Tibial nerve (tissue), 4 donors: Measurements from ENCODE around the gene CTDSP2. TPM values are rescaled to one million over a fixed set of nuclear protein-coding genes. Genes with fewer than 3 reads are reported as not detected.

Experiments used
- DNase-seq, 2 donors: peaks; one replicate each; pipeline ENCODE4 v3.0.0-alpha.2; 2019; ENCODE audit warnings: low spot score in 2 of 2
- H3K27ac ChIP-seq, 4 donors: fragments of 200-600 bp; sonication (generic) in 3 of 4; one replicate each; pipeline ENCODE4 v1.5.1; 2017 to 2019; ENCODE audit warnings: mild to moderate bottlenecking in 1 of 4
- H3K27me3 ChIP-seq, 2 donors: fragments of 200-600 bp; sonication (generic) in 1 of 2; one replicate each; pipeline versions ENCODE4 v1.5.1 to v1.6.0; 2017 to 2019
- H3K36me3 ChIP-seq, 3 donors: fragments of 200-600 bp; sonication (generic); one replicate each; pipeline ENCODE4 v1.5.1; 2018 to 2019
- H3K4me1 ChIP-seq, 4 donors: fragments of 200-600 bp; sonication (generic) in 3 of 4; one replicate each; pipeline ENCODE4 v1.5.1; 2017 to 2019
- H3K4me3 ChIP-seq, 4 donors: fragments of 200-600 bp; sonication (generic) in 3 of 4; one replicate each; pipeline ENCODE4 v1.5.1; 2017 to 2019; ENCODE audit warnings: mild to moderate bottlenecking in 1 of 4, moderate library complexity in 1 of 4
- H3K9me3 ChIP-seq, 4 donors: fragments of 200-600 bp; sonication (generic) in 3 of 4; one replicate each; pipeline ENCODE4 v1.5.1; 2017 to 2019
- EP300 ChIP-seq, 2 donors: sonication (generic); formaldehyde crosslinking; IDR thresholded peaks; one replicate each; pipeline ENCODE4 v1.6.1; 2017; ENCODE audit warnings: antibody characterized with exemption in 2 of 2, mild to moderate bottlenecking in 1 of 2
- POLR2A ChIP-seq, 2 donors: fragments of 450-650 bp; IDR thresholded peaks; one replicate each; pipeline ENCODE4 v1.6.1; 2017; ENCODE audit warnings: antibody characterized with exemption in 2 of 2, mild to moderate bottlenecking in 2 of 2, moderate library complexity in 2 of 2
- WGBS, 2 donors: methylation state at CpG; one replicate each; pipeline ENCODE4 v1.1.5; 2018; 5-methylcytosine and 5-hydroxymethylcytosine counted together
- total RNA-seq, 4 donors: library from RNA; depleted of rRNA; stranded (reverse); fragments of >200 nt; gene quantifications; one replicate each; pipeline ENCODE4 v1.1.0, GENCODE V29; 2016
- TF ChIP-seq, protein P1 (sequence below), 5 experiments: fragments of 200-600 bp in 3 of 5; fragments of 450-650 bp in 2 of 5; sonication (generic) in 3 of 5; IDR thresholded peaks; one replicate each; pipeline ENCODE4 v1.5.1; 2016 to 2019; ENCODE audit warnings: antibody characterized with exemption in 5 of 5, mild to moderate bottlenecking in 3 of 5, moderate library complexity in 2 of 5

CTDSP2 gene
- total RNA-seq, 4 donors from 2014 or later, result 117 to 141 (median 123) TPM

- Histone ChIP-seq H3K36me3 (peaks cover 4 to 52% (median 12%) of the 10 kb centered on the region in 3 donors), H3K4me1 (peaks cover 0 to 69% (median 29%) of the 10 kb centered on the region in 4 donors), H3K27ac (peak overlapping the region in 3 of 4 donors; percentile 38 to 76 (median 69)), H3K4me3 (no peak overlapping the region), H3K9me3 (no peaks in the 10 kb centered on the region), H3K27me3 (no peaks in the 10 kb centered on the region)
- DNase-seq, result no peak
- TF ChIP-seq POLR2A (IDR thresholded peaks at IDR 0.05) (no peak), EP300 (IDR thresholded peaks at IDR 0.05) (no peak)
- TF ChIP-seq, protein P1, sequence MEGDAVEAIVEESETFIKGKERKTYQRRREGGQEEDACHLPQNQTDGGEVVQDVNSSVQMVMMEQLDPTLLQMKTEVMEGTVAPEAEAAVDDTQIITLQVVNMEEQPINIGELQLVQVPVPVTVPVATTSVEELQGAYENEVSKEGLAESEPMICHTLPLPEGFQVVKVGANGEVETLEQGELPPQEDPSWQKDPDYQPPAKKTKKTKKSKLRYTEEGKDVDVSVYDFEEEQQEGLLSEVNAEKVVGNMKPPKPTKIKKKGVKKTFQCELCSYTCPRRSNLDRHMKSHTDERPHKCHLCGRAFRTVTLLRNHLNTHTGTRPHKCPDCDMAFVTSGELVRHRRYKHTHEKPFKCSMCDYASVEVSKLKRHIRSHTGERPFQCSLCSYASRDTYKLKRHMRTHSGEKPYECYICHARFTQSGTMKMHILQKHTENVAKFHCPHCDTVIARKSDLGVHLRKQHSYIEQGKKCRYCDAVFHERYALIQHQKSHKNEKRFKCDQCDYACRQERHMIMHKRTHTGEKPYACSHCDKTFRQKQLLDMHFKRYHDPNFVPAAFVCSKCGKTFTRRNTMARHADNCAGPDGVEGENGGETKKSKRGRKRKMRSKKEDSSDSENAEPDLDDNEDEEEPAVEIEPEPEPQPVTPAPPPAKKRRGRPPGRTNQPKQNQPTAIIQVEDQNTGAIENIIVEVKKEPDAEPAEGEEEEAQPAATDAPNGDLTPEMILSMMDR (IDR thresholded peaks at IDR 0.05), result no peak
- WGBS, 2 donors, result 60 to 71% methylated on average over 8 of the region's 8 CpGs
Measured at GRCh38 chr12:57817261-57817989, 29.1 kb downstream of the CTDSP2 start.

DNA sequence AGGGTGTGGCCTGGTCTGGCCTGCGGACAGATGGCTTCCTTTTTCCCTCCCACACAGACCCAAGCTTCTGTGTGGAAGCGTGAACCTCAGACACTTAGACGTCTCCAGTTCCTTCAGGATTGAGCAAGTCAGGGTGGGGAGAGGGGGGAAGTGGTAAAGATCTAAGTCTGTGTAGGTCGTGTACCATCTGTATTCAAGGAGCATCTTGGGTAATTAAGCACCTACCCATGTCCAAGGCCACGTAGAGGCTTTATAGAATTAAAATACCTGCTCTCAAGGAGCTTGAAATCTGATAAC, 29.7 kb downstream of the CTDSP2 start:
- peaks cover 0 to 62% (median 29%) of the 10 kb centered on the region in 4 donors for H3K4me1 ChIP-seq
- peak in 1 of 2 donors; percentile 59 for TF ChIP-seq EP300 (IDR thresholded peaks at IDR 0.05)
- no peak for TF ChIP-seq POLR2A (IDR thresholded peaks at IDR 0.05)
- no peak for DNase-seq
- H3K27ac ChIP-seq, result peak overlapping the region in 3 of 4 donors; percentile 38 to 76 (median 69)
- H3K4me3 ChIP-seq, result no peak overlapping the region
- peaks cover 1 to 52% (median 9%) of the 10 kb centered on the region in 3 donors for H3K36me3 ChIP-seq
- no peaks in the 10 kb centered on the region for H3K27me3 ChIP-seq
- H3K9me3 ChIP-seq, result no peaks in the 10 kb centered on the region
- WGBS, 2 donors, result 20 to 22% methylated on average over 5 of the region's 5 CpGs

DNA sequence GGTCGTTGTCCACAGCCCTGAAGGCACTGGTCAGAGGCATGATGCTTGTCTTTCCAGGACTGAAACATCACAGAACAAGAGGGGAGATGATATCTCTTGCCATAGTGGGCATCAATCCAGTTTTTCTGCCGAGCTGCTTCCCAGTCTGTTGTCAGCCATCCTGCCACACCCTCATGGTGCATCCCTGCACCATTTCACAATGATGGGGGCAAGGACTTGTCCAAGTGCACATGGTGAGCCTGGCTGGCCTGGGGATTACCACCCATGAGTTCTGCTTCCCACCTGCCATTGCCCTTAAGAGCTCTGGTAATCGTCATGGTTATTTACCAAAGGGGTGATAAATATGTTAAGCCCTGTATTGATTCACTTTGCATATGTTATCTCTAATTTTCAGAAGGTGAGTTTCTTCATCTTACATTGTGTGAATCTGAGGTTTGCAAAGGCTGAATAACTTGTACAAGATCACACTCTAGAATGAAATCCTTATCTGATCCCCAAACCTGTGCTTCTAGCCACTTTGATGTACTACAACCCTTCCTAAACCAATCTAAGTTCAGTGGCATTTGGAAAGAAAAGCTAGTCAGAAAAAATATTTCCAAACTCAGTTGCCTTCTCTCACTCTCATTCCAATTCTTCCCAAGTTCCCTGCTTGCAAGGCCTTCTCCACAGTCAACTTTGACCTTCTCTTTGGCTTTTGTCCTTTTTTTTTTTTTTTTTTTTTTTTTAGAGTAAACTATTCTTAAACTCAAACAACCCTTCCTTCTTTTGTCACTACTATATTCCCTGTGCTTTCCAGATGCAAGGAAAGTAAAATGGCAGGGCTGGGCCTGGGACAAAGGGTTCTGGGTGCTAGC, 30.3 kb downstream of the CTDSP2 start:
- peak overlapping the region in 2 of 4 donors; percentile 61 to 69 for H3K27ac ChIP-seq
- TF ChIP-seq POLR2A (IDR thresholded peaks at IDR 0.05), result no peak
- TF ChIP-seq, protein P1 (IDR thresholded peaks at IDR 0.05), result no peak
- no peak overlapping the region for H3K4me3 ChIP-seq
- H3K36me3 ChIP-seq, result peaks cover 0 to 52% (median 9%) of the 10 kb centered on the region in 3 donors
- no peaks in the 10 kb centered on the region for H3K9me3 ChIP-seq
- no peaks in the 10 kb centered on the region for H3K27me3 ChIP-seq
- peaks cover 0 to 57% (median 29%) of the 10 kb centered on the region in 4 donors for H3K4me1 ChIP-seq
- 51 to 61% methylated on average over 3 of the region's 3 CpGs for WGBS, 2 donors
- no peak for DNase-seq

GRCh38 chr12:57815177-57816000, 31.1 kb downstream of the CTDSP2 start:
- TF ChIP-seq EP300 (IDR thresholded peaks at IDR 0.05) (no peak), POLR2A (IDR thresholded peaks at IDR 0.05) (no peak)
- Histone ChIP-seq H3K9me3 (no peaks in the 10 kb centered on the region), H3K36me3 (peaks cover 0 to 52% (median 9%) of the 10 kb centered on the region in 3 donors), H3K27ac (peak overlapping the region in 2 of 4 donors; percentile 61 to 69), H3K4me1 (peaks cover 0 to 56% (median 29%) of the 10 kb centered on the region in 4 donors), H3K27me3 (no peaks in the 10 kb centered on the region), H3K4me3 (no peak overlapping the region)
- no peak for DNase-seq
- WGBS, 2 donors, result 76 to 82% methylated on average over 10 to 13 of the region's 13 CpGs

DNA sequence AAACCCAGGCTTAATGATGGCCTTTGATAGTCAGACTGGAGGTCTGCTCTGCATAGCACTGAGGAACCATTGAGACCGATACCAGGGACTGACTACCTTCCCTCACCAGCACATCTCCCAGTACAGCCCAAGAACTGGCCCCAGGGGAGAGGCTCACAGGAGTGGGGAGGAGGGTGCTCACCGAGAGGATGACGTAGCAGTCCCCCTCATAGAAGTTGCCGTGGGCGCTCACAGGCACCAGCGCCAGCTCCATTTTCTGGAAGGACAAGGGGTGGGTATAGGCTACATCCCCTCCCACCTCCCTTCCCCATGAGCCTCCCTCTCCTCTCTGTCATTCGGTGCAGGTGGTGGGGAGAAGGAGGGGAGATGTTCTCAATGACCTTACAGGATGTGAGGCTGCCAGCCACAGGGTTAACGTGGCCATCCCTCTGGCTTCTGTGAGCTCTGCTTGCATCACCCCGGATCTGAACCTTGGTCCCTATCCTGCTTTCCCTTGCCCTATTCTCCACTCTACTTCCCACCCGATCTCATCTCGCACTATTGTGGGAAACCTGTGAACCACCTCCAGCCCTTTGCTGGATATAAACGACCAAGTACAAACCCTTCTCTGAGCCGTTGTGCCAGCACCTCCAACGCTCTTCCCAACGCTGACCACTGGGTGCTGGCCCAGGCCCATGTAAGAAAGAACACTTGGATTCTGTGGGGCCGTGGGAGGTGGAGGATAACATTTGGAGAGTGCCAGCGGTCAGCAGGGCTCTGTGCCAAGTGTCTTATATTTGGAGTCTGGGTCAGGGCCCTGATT, 32.4 kb downstream of the CTDSP2 start:
- Histone ChIP-seq H3K27ac (peak overlapping the region in 2 of 4 donors; percentile 1 to 6), H3K9me3 (no peaks in the 10 kb centered on the region), H3K36me3 (peaks cover 0 to 52% (median 6%) of the 10 kb centered on the region in 3 donors), H3K27me3 (no peaks in the 10 kb centered on the region), H3K4me1 (peaks cover 0 to 56% (median 29%) of the 10 kb centered on the region in 4 donors), H3K4me3 (no peak overlapping the region)
- no peak for DNase-seq
- WGBS, 2 donors, result 42 to 51% methylated on average over 17 of the region's 17 CpGs
- TF ChIP-seq, protein P1 (IDR thresholded peaks at IDR 0.05), result peak in 1 of 5 experiments; percentile 10
- TF ChIP-seq POLR2A (IDR thresholded peaks at IDR 0.05), result no peak
- TF ChIP-seq EP300 (IDR thresholded peaks at IDR 0.05), result no peak
